Fibroblast of skin of right quadriceps (primary cell): ENCODE results near the gene ARHGAP15.
A peak's percentile ranks its signal among the peaks of the same experiment; 100 is the strongest.

Experiments used
- DNase-seq: peaks from one replicate; pipeline ENCODE4 v3.0.0-alpha.2; 2013

The ARHGAP15 gene

GRCh38 chr2:143417428-143417827, 288.2 kb downstream of the ARHGAP15 start:
- no peak for DNase-seq

- peak; percentile 49 for DNase-seq
These were observed 291.1 kb downstream of the ARHGAP15 start for GRCh38 chr2:143420313-143420712.

DNA sequence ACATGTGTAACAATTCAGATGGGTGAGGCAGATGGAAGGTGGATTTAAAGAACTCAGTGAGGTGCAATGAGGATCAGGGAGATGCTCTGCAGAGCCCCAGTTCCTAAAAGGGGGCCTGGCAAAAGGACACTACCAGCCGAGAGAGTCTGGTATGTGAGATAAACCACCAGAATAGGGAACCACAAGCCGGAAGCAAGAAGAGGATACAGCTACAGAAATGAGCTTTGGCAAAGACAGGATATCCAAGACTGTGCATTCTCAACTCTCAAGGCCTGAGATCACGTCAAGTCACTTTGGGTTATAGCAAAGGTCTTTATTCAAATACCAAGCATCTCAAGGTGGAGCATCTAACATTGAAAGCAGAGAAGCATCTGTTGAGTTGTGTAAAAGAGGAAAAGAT, 293.5 kb downstream of the ARHGAP15 start:
- no peak for DNase-seq

GRCh38 chr2:143425896-143426295, 296.7 kb downstream of the ARHGAP15 start:
- no peak for DNase-seq

DNA sequence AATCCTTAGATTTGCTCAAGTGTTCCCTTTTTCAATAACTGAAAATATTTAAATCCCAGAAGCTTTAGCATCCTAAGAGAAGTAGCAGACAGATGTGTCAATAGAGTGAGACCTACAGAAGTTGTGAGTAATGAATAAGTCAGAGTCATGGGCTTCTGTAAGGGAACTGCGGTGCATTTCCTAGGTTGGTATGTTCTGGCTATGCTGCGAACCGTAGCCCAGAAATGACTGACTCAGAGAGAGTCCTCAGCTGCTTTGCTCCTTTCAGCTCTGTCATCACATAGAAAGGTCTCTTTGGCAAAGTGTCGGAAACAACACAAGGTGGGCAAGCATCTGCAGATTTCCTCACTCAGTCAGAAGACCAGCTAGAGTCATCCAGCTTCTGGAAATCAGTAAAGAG, 297.1 kb downstream of the ARHGAP15 start:
- DNase-seq: peak; percentile 83

DNA sequence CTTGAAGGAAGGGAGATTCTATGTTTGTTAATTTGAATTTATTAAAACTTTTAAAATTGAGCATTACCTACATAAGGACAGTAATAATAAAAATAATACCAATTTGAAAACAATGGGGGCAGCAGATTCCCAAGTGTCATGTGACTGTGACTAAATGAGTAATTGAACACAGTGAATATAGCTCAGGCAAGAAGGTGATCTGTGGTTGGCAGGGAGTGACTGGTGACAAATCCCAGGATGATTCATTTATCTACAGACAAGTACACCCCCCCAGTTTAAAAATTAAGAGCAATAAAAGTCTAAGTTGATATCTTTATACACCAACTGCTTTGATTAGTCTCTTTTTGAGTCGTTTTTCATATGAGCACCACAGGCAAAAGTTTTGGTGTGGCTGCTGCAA, 299.5 kb downstream of the ARHGAP15 start:
- DNase-seq: peak; percentile 17

DNA sequence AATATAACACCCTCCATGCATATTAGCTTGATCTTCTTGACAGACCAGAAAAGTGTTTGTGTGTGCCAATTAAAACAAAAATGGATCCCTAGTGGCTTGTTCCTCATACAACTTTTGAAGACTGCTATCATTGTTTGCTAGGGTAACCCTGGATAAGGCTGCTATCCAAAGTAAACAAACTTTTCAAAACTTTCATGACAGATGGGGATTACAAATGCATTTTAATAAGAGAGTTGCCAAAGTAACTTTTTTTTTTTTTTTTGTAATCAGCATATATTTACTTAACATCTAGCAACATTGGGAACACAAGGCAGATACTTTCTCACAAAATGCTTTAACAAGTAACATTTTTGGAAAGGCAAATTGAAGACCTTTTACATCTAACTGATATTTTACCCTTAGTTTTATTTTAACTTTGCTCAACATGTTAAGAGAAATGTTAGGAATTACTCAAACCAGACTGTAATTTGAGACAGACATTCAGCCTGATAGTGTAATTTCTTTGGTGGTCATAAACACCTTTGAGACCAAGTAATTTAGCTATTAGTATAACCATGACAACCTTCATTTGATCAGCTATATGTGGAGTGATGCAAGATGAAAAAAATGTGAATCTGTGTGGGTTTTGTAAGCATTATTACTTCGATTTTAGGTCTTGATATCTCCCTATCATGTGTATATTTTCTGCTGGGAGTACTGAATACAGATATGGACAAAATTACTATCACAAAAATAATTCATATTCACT, 300.9 kb downstream of the ARHGAP15 start:
- DNase-seq: peak; percentile 41

GRCh38 chr2:143431316-143431715, 302.1 kb downstream of the ARHGAP15 start:
- DNase-seq: peak; percentile 55

- peak; percentile 28 for DNase-seq
These were observed 304.0 kb downstream of the ARHGAP15 start for GRCh38 chr2:143433251-143433650.

DNA sequence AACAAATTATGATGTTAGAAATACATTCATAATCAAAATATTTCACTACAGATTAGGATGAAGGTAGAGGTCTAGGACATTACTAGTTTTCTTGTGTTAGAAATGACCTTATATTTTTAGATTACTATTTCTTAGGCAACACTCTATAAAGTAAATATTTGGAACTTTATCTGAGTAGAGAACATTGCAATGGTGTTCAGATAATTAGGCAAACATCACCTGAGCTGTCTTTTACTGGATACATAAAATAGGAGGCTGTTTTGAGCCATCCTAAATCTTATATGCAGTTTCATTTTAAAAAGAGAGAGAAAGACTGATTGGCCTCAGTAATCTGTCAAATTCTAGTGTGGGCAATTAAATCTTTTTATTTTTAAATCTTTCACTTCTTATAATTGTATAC, 304.6 kb downstream of the ARHGAP15 start:
- no peak for DNase-seq

DNA sequence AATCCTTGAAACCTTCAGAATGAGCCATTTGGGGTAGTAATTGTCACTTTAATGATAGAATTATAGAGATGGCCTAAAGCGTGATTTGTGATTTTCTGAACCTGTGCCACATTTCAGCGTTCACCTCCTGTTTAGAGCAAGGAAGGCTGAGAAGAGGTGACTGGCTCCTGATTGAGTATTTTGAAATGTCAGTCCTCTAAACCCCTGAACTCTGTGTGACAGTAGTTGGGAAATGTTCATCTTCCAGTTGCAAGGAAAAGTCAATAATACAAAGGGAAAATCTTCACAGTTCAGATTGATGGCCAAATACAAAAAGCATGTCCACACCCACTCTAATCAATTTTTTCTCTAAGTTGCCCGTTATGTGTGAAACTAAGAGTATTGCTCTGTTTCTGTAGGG, 305.2 kb downstream of the ARHGAP15 start:
- no peak for DNase-seq

- no peak for DNase-seq
These were observed 305.9 kb downstream of the ARHGAP15 start for GRCh38 chr2:143435131-143435530.

DNA sequence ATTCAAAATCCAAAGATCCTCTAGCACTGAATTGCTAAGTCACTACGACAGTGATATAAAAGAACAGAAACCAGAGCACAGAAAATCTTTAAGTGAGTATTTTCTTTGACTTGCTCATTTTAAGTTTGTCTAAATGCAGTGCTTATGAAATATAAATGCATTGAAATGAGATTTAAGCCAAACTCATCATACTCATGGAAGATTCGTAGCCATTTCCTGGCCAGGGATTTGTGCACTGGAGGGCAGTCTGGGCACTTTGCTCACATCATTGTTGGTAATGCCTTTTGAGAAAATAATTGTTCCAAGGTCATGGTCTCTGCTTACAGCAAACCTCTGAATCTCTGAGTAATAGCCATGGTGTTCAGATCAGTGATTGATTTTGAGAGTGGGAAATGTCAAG, 307.7 kb downstream of the ARHGAP15 start:
- no peak for DNase-seq

GRCh38 chr2:143440411-143441012, 311.3 kb downstream of the ARHGAP15 start:
- no peak for DNase-seq

DNA sequence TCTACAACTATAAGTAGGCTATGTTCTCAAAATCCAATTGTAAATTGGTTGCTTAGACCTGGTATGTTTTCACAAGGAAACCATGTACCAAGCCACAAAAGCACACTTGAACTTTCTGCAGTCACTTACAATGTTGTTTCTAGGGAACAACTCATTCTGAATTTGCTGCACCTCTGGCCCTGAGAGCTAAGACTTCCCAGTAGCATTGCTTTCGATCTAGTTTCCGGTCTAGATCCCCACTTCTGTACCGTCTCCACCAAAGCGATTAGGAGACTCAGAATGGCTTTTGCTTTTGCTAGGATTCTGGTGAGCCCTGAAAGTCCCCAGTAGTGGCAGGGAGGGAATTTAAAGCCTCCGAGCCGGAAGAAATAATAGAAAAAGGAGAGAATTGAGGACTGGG, 313.0 kb downstream of the ARHGAP15 start:
- no peak for DNase-seq

DNA sequence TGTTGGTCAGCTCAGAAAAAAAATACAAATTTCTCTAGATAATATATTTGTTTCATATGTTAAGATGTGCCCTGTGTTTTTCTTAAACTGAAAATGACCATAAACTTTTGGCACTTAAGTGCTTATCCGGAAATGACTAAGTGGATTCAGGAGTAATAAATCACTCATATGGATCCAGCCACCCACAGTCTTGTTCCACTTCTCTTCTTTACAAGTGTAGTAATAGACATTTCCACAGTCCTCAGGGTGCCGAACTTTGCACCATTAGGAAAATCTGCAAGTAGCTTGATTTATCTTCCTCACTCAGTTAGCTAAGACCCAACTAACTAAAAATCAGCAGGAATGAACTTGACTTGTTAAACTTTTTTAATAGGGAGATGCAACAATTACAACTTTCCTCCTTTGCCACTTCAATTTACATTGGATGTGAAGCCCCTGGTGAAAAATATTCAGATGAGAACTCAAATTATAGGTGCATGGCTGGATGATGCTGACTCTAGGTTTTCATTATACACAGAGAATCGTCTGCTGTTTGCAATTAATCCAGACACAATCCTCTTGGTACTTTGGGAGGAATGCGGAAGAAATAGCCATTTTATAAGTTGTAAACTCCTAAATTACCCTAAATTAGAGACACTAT, 322.5 kb downstream of the ARHGAP15 start:
- peak; percentile 65 for DNase-seq

DNA sequence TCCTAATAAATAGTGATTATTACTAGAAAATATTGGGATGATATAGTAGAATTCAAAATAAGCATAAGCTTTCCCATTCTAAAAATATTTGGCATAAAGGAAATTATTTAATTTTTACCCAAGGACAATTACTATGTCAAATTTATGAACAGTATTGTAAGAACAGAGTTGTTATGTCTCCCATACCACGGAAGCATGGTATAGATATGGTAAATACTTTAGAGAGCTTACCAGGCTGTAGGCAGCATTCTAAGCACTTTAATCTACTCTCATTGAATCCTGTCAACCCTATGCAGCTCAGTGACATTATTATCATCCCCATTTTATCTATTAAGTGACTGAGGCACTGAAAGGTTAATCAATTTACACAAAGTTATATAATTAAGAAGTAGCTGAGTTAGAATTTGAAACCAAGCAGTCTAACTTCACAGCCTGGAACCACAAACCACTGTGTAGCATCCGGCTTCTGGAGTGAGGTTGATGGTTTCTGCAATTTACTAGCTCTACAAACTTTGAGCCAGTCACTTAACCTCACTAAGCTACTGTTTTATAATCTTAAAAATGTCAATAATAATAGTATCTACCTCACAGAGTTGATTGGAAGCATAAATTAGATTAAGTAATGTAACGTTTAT, 323.7 kb downstream of the ARHGAP15 start:
- no peak for DNase-seq

DNA sequence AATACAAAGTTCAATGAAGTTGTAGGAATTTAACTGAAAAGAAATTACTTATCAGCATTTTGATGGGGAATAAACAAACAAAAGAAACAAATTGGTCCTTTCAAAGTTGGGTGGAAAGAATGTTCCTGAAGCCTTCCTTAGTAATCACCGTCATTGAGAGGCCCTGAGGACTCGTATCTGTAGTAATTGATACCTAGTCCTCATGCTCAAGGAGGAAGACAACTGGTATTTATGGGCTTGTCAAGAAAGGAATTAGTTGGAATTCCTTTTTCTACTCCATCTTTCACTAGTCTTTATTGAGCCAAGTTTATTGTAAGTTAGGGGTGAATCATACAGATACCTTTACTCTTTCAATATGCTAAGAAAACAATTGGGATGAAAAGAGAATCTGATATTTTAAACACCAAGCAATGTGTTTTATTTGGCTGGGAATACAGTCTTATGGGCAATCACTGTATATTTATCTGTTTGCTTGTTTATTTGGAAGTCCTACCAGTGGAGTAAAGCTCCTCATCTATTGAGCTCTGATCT, 324.8 kb downstream of the ARHGAP15 start:
- DNase-seq: no peak

DNA sequence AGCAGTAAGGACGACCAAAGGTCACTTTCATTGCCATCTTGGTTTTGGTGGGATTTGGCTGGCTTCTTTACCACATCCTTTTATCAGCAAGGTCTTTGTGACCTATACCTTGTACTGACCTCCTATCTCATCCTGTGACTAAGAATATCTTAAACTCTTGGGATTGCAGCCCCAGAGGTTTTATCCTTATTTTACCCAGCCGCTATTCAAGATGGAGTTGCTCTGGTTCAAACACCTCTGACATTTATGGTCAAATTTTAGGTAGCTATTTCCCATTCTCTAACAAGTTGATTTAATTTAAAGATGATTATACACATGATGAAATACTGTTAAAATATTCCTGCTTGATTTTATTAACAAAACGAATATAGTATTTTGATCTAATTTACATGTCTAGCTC, 326.1 kb downstream of the ARHGAP15 start:
- no peak for DNase-seq

DNA sequence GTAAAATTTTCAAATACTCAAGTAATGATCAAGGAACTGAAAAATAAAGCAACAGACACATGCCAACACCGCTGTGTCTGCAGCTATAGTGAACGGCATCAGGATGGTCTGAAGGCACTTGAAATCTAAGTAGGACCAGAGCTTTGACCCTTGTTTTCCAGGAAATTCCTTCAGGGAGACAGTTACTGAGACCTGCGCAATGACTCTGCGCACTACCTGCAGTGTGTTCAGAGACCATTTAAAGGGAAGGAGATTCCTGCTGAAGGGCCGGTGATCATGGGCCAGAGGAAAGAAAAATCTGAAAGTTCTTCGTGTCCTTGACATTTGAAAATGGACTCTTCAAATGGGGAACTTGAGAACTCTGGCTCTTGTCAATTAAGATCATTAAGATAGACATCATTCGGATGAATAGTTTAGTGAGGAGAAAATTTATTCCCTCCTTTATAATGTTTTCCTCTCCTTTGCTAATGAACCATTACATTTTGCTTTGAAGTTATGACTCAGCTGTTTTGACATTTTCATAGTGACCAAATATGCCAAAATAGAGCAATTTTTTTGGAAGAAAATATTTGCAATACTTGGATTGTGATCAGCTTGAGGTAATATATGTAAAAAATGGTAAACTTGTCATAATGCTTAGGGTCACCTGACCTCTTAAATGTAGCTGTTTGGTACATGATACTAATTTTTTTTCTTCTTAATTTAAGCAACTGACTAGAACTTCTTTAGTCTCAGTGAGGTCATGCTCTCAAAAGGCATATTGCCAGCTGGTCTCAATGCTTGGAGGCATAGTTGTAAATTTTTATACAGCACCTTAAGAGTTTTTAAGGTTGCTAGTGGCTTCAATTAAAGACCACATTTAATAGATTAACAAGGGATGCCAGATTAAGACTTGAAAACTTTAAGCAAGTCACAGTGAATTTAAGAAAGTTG, 329.3 kb downstream of the ARHGAP15 start:
- DNase-seq: no peak

DNA sequence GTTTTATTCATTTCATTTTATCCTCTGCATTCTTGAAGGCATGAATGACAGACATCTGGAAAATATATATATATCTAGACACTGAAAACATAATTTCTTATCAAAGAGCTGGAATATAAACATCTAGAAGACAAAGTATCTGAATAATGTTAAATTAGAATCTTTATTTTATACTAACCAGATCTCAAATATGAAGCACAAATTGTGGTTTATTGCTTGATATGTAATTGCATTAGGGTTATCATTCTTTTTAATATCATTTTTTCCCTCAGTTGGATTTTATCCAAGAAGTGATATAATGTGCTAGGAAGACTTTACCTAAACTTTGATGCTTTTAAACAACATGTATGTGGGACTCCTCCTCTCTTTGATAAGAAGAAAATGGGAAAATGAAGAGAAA, 331.2 kb downstream of the ARHGAP15 start:
- no peak for DNase-seq

DNA sequence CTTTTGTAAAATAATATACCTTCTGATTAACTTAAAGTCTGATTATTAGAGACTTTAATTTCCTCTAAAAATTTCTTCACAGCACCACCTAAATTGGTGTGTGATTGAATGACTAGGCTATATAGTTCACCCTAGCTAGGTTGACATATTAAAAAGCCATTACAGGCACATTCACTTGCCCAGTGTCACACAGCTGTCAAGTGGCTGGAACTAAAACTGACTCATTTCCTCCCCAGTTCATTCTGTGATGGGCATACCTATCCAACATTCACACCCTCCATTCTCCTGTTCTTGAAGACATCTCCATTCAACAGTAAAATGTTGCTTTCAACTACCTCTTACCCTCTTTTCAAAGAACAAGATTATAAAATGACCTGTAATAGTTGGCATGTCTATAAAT, 334.5 kb downstream of the ARHGAP15 start:
- no peak for DNase-seq
